Activated CD4-positive, alpha-beta T cell treated with anti-CD3 and anti-CD28 coated beads, Interleukin-10, Interleukin-2, amounts not matched to agents 100 ng/mL and 50 ng/mL, durations not matched to agents 16 hours and 8 hours (primary cell): ENCODE measurements around the gene LEUTX.
"Not testable (repeated sequence)": the region's sequence is repeated elsewhere in the genome, so short reads cannot be mapped to it uniquely, and the experiment has no call there.

ENCODE experiments used
- DNase-seq: peaks from one replicate; pipeline ENCODE4 v3.0.0-alpha.2; 2020

The LEUTX gene

DNA sequence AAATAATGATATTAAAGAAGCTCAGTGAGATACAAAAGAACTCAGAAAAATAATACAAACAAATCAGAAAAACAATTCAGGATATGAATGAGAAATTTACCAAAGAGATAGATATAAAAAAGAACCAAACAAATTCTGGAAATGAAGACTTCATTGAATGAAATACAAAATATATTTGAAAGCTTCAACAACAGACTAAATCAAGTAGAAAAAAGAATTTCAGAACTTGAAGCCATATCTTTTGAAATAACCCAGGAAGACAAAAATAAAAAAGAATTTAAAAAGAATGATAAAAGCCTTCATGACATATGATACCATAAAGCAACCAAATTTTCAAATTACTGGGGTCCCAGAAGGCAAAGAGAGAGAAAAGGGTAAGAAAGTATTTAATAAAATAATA, 9.6 kb downstream of the LEUTX start:
- DNase-seq: no peak

DNA sequence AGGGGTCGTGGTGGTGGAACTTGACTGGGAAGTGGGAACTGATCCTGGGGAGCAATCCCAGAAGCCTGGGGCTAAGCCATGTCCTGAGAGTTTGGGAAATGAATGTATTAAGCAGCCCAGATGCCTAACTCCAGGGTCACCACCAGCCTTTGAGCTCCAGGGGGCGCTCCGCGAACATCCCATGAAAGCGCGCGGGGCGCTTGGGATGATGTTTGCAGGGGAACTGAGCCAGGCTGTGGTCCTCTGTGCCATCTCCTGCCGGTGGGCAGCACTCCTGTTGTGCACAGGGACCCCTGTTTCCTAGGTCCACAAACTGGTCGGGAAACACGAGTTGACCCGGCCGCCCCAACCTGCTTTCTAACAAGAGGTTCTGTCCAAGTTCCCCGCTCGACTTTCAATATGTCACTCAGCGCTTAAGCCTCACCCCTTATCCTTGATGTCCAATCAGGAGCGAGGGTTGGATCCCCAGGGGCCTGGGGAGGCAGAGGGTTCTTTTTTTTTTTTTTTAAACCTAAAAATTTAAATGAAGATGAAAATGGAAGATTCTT, 14.4 kb downstream of the LEUTX start:
- DNase-seq: peak; percentile 74

DNA sequence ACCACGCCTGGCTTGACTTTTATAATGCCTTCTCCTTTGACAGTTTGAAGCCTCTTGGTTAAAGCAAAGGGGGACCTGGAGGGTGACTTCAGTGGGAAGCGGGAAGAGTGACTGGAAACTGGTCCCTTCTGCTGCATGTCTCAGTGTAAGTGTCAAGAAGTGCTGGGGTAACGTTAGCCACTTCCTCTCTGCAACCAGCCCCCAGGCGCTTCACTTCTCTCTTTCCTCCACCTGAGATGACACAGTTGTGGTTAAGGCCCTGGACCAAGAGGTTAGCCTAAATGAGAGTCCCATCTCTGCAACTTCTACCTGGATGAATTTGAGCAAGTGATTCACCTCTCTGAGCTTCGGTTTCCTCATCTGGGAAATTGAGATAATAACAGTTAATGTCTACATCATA, 16.3 kb downstream of the LEUTX start:
- peak; percentile 35 for DNase-seq

DNA sequence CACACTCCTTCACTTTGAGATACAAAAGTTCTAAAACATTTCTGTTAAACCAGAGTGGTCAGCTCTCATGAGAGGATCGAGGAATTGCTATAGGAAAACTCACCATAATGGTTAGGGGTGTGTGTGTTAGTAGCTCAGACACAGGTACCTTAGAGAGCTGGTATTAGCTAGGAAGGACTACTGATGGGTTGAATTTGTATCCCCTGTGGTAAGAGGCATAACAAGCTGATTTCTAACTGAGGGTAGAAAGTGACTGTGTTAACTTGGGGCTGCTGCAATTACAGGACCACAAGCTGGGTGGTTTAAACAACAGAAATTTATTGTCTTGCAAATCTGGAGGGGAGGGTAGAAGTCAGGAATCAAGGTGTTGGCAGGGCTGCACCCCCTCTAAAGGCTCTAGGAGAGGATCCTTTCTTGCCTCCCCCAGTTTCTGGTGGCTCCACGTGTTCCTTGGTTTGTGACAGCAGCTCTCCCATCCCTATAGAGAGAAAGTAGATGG, 17.4 kb downstream of the LEUTX start:
- DNase-seq: no peak

DNA sequence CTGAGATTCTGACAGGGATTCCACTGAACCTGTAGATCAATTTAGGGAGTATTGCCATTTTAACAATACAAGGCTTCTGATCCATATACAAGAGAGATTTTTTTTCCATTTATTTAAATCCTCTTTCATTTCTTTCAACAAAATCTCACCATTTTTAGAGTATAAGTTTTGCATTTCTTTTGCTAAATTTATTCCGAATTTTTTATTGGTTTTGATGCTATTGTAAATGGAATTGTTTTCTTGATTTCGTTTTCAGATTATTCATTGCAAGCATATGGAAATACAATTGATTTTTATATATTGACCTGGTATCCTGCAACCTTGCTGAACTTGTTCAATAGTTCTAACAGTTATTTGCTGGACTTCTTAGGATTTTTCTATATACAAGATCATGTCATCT, 18.4 kb downstream of the LEUTX start:
- DNase-seq: no peak

DNA sequence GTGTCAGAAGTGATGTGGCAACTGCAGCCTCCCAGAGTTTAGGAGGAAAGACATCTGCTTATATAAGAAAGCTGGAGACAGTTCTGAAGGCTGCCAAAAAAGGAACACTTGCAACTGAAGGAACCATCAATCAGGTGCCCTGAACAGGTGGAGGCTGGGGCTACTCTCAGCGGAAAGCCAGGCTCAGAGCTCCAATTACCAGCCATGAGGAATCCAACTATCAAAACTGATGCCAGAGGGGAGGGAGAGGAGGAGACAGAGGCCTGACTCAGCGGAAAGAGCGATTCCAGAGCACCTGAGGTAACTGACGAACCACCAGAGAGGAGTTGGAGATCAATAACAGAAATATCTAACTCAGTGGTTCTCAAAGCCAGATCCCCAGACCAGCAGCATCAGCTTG, 24.3 kb downstream of the LEUTX start:
- DNase-seq: no peak

DNA sequence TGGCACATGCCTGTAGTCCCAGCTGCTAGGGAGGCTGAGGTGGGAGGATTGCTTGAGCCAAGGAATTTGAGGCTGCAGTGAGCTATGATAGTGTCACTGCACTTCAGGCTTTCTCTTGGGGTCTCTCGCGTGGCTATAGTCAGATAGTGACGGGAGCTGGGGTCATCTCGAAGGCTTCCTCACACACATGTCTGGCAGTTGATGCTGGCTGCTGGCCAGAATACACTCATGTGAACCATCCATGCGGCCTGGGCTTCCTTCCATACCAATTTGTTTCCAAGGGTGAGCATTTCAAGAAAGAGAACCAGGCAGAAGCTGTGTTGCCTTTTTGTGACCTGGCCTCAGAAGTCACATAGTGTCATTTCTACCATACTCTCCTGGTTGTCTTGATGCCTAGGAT, 26.4 kb downstream of the LEUTX start:
- no peak for DNase-seq

DNA sequence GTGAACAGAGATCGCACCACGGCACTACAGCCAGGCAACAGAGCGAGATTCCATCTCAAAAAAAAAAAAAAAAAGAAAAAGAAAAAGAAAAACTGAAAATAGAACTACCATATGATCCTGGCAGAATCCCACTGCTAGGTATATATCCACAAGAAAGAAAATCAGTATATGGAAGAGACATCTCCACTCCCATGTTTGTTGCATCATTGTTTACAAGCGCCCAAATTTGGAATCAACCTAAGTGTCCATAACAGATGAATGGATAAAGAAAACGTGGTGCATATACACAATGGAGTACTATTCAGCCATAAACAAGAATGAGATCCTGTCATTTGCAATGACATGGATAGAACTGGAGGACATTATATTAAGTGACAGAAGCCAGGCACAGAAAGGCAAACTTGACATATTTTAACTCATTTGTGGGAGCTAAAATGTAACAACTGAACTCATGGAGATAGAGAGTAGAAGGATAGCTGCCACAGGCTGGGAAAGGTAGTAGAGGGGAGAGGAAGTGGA, 29.3 kb downstream of the LEUTX start:
- no peak for DNase-seq

DNA sequence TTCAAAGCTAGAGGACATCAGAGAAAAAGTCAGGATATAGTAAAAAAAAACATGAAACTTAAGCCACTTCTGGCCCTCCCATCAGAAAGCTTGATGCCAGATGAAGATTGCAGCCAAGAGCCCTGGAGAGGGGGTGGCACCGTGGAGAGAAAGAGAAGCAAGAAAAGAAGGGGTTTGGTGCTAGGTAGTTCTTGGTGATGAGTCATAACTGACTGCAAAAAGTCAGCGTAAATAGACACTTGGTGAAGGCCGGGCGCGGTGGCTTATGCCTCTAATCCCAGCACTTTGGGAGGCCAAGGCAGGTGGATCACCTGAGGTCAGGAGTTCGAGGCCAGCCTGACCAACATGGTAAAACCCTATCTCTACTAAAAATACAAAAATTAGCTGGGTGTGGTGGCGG, 30.0 kb downstream of the LEUTX start:
- not testable (repeated sequence) for DNase-seq

DNA sequence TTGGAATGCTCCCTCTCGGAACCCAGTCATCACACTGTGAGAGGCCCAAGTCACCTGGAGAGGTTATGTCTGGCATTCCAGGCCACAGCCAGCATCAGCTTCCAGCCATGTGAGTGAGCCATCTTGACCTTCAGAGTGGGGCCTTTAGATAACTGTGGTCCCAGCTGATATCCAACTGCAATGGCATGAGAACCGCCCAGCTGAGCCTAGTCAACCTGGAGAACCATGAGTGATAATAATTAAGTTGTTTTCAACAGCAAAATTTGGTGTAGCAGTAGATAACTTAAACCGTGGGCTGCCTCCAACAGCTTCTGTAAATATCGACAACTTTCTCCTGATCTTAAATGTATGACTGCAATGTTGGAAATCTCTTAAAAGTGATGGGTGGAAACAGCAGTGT, 30.7 kb downstream of the LEUTX start:
- DNase-seq: no peak

DNA sequence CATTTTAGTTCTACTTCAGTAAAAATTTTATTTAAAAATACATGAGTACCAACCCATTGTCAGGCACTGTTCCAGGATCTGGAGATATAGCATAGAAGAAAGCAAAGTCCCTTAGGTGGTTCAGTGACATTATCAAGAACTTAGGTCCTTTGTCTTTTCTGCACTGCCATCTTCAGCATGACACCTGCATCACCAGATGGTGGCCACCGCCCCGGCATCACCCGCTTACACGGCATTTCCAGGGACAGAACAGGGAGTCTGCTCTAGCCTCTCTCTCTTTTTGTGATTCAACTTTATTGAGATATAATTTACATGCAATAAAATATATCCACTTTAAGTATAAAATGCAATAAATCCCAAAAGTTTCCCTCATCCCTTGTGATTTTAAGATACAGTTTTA, 31.8 kb downstream of the LEUTX start:
- no peak for DNase-seq

DNA sequence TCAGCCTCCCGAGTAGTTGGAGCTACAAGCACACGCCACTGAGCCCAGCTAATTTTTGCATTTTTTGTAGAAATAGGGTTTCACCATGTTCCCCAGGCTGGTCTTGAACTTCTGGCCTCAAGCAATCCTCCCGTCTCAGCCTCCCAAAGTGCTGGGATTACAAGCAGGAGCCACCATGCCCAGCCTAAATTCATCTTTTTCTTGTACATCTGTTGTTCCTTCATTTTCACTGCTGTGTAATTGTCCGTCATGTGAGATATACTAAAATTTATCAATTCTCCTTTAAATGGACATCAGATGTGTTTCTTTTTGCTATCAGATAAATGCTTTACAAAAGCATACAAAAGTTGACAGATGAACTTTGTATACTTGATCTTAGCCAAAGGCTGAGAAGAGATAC, 32.4 kb downstream of the LEUTX start:
- DNase-seq: no peak

DNA sequence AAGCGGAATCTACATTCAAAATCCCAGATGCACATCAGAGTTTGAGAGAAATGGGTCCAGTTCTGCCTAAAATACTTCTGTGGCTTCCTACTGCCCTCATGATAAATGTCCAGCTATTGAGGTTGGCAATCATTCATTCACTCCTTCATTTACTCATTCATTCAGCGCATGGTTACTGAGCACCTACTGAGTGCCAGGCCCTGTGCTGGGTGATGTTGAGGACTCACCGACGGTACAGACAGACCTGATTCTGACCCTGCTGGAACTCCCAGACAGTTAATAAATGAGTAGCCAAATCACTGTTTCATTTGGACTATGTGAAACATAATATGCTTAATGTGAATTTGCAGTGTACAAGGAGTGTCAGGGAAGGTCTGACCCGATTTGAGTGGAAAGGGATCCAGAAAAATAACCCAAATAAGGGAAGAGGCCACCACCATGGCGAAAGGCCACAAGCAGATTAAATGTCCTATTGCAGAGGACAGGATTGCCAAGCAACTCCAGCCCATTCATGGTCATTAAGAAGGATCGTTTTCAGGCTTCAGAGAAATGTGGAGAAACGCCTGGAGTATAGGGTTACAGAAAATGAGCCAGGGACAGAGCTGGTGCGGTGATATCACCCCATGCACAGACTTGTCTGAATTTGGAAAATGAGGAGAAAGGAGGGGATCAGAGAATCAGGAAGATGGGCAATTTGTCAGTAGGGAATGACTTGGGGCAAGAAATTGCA, 34.8 kb downstream of the LEUTX start:
- no peak for DNase-seq

DNA sequence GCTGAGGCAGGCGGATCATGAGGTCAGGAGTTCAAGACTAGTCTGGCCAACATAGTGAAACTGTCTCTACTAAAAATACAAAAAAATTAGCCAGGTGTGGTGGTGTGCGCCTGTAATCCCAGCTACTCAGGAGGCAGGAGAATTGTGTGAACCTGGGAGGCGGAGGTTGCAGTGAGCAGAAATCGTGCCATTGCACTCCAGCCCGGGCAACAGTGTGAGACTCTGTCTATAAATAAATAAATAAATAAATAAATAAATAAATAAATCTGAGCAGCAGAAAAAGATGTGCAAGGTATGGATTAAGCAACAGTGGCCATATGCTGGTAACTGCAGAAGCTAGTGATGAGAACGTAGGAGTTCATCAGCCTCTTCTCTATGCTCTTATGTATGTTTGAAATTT, 35.5 kb downstream of the LEUTX start:
- not testable (repeated sequence) for DNase-seq

DNA sequence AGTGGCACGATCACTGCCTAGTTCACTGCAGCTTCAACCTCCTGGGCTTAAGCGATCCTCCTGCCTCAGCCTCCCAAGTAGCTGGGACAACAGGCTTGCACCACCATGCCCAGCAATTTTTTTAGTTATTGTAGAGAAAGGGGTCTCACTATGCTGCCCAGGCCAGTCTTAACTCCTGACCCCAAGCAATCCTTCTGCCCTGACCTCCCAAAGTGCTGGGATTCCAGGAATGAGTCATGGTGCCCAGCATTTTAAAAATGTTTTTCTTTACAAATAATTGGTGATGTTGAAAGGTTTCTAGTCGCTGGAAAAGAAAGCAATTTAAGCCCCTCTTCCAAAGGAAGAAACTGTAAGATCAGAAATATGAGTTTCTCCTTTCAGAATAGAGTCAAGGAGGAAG, 35.9 kb downstream of the LEUTX start:
- no peak for DNase-seq

DNA sequence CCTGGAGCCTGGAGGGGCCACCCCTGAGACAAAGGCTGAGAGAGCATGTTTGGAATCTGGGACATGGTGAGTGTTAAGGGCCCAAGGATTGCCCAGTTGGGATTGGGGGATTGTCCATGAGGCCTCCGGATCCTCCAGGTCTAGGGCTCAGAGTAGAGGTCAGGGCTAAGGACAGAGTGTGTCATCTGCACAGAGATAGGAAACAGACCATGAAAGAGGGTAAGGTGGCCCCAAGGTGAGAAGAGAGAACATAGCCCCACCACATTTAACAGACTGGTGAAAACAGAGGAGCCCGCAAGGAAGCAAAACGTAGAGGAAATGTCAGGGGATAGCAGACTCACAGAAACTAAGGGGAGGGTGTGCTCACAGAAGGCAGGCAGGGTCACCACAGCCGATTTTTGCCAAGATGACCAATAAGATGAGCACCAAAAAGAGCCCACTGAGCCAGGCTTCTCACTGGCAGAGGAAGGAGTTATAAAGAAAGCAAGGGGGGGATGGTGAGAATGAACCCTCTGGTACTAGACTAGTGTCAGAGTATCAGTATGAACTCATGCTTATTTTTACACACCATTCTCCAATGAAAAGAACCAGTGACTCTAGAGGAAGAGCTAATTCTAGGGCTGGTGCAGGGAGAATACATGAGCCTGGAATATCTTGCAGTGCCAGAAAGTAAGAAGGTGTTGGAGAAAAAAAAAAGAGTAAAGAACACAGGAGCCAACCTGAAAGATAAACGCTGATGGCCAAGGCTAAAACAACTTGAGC, 37.8 kb downstream of the LEUTX start:
- no peak for DNase-seq

DNA sequence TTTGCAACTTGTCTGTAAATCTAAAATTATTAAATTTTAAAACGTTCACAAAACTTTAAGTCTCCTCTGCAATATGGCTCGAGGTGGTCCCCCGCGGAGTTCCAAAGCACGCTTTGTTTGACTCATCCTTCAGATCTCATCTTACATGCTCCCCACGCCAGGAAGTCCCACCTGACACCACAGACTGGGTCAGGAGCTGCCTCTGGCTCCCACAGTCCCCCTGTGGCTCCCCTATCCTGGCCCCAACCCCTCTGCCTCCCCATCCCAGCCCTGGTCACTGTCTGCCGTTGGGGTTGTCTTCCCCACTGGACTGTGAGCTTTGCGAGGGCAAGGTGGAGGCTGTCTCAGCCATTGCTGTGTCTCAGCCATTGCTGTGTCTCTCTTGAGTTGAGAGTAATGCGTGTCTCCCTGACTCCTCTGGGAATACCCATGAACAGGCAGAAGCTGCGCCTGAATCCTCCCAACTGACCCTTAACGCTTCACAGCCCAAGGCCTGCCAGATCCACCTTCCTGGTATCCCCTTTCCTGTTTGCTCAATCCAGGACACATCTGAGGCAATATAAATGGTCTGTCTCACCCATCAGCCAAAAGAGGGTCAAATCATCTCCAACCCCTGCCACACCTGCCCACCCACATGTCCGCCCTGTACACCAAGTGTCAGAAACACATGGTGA, 39.4 kb downstream of the LEUTX start:
- DNase-seq: no peak

DNA sequence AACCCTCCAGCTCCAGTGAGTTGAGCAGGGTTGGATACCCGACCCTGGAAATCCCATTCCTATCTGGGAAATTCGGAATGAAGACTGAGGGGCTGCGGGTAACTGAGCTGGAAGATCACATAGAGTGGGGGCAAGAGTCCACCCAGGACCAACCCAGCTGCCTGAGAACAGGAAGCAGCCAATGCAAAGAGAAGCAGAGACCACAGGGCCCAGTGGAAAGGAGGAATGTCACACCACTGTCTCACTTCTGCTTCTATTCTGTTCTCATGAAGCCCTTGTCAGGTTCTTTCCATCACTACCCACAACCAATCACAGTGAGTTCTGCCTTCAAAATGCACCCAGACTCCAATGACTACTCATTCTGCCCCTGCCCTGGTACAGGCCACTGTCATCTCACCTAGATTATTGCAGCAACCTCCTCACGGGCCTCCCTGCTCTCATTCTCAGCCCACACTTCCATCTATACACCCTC, 40.0 kb downstream of the LEUTX start:
- no peak for DNase-seq

DNA sequence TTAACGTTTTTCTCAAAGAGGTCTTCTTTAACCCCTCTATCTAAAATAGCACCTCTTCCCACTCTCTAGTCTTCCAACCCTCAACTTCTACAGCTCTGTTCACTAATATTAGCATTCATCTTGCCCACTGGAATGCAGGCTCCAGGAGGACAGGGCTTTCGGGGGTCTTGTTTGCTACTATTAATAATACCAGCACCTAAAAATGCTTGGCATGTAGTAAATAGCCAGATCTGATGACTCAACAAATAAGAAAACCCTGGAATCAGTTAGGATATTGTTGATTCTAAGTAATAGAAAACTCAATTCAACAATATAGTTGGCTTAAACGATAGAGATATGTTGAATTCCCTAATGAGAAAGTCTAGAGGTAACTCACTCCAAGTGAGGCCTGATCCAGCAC, 41.1 kb downstream of the LEUTX start:
- no peak for DNase-seq

DNA sequence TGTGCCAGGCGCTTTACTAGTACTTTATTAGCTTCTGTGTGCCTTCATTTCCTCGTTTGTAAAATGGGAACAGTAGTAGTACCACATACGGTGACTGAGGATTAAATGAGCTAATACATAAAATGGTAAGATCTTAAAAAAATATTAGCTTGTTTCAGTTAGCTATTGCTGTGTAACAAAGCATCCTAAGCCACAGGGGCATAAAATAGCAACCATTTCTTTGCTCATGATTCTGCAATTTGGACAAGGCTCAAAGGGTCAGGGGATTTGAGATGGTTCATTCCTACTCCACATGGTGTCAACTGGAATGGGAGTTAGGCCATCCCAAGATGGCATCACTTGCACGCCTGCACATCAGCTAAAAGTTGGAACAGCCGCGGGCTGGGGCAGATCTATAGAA, 42.0 kb downstream of the LEUTX start:
- no peak for DNase-seq

DNA sequence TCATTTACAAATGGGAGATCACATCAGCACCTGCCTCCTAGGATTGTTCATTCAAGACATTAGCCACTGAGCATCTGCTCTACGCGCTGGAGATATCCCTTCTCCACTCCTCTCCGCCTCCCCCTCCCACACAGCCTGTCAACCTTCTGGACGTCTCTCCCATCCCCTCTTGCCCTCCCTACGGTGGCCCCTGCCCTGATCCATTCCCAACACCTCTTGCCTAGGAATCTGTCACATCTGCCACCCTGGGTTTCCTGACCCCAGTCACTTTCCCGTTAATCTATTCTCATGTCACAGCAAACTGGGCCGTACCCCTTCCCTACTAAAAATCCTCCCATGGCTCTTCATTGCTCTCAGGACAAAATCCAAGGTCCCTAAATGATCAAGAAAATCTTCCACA, 45.0 kb downstream of the LEUTX start:
- DNase-seq: no peak

DNA sequence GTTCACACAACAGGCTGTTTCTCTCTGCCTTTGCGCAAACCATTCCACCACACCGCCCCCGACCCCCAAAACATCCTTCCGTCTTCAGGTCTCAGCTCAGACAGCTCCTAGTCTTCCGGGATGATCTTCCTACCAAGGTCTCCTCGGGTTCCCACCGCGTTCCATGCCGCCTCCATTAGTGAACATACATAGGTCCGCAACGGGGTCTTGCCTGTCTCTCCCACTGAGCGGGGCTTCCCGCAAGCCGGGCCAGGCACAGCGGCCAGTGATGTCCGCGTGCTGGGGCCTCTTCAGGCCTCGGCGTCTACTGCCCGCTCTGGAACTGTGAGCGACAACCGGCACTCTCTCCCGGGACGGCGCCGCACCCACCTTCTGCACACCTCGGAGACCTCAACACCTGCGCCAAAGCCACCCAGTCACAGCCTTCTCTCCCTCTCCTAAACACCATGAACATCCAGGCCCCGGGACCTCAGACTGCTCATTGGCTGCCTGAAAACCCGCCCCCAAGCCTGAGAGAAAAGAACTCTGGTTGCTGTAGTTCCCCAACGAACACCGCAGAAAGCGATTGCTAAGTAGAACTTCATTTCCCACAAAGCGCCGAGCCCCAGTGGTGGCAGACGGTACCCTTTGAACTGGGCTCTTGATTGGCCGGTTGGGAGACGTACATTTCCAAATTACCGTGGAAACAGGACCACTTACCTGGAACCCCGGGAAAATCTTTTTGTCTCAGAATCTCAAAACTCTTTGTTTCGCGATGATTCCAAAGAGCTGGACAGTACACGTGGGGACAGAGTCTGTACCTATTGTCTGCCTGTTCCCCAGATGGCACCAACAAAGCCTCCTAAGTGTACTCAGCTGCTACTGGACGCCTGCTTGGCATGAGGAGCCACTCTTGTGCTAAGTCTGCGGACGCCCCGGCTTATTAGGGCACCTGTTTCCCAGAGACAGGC, 45.8 kb downstream of the LEUTX start:
- peak; percentile 93 for DNase-seq
